ENCODE data around the gene AGPAT4.

- TF ChIP-seq EZH2 (IDR thresholded peaks at IDR 0.05; ENCODE audit: low read length) (no peak), CTCF (optimal IDR thresholded peaks at IDR 0.05 in 1 of 3, IDR thresholded peaks at IDR 0.05 in 1 of 3, conservative IDR thresholded peaks at IDR 0.05 in 1 of 3; ENCODE audit: extremely low read depth in 1 of 3, insufficient read depth in 2 of 3, low read length in 3 of 3) (no peak)
Observed at GRCh38 chr6:161166677-161167076, 107.2 kb downstream of the AGPAT4 start.
